Kidney (tissue), 14 donors: ENCODE data around the gene C3orf85. TPM values are rescaled to one million over a fixed set of nuclear protein-coding genes. Genes with fewer than 3 reads are reported as not detected.

Experiments used
- DNase-seq, 5 donors: peaks; one replicate each; pipeline ENCODE4 v3.0.0-alpha.2; 2013 to 2020
- FAIRE-seq: peaks from 2 replicates; lab custom pipeline; 2012; peaks lifted over from hg19 to GRCh38; lab: Jason Lieb, UNC
- H3K27ac ChIP-seq, 2 donors: one replicate each; pipeline ENCODE4 v1.7.0; 2013; ENCODE audit warnings: low read depth in 2 of 2, low read length in 2 of 2, inconsistent platforms in 1 of 2
- H3K27me3 ChIP-seq: one replicate; pipeline ENCODE4 v1.7.1; 2013; ENCODE audit warnings: low read length, inconsistent platforms; ENCODE audit not compliant: control insufficient read depth, insufficient read depth
- H3K36me3 ChIP-seq, 3 donors: one replicate each; pipeline versions ENCODE4 v1.7.0 to v1.7.1; 2013; ENCODE audit warnings: low read length in 3 of 3, control low read depth in 1 of 3, inconsistent platforms in 1 of 3; ENCODE audit not compliant: insufficient read depth in 3 of 3, control insufficient read depth in 2 of 3
- H3K4me1 ChIP-seq, 3 donors: one replicate each; pipeline versions ENCODE4 v1.7.0 to v1.7.1; 2013; ENCODE audit warnings: low read length in 3 of 3, inconsistent platforms in 1 of 3, low read depth in 1 of 3; ENCODE audit not compliant: control insufficient read depth in 2 of 3, insufficient read depth in 2 of 3
- H3K4me3 ChIP-seq, 3 donors: one replicate each; pipeline versions ENCODE4 v1.7.0 to v1.8.1; 2013; ENCODE audit warnings: low read length in 3 of 3, control low read depth in 1 of 3, inconsistent platforms in 1 of 3
- H3K9ac ChIP-seq, 3 donors: one replicate each; pipeline versions ENCODE4 v1.7.0 to v1.7.1; 2013; ENCODE audit warnings: low read length in 3 of 3, control low read depth in 1 of 3, inconsistent platforms in 1 of 3
- H3K9me3 ChIP-seq, 3 donors: one replicate each; pipeline versions ENCODE4 v1.7.0 to v1.7.1; 2013; ENCODE audit warnings: low read length in 3 of 3, control low read depth in 1 of 3, inconsistent platforms in 1 of 3; ENCODE audit not compliant: control insufficient read depth in 2 of 3, insufficient read depth in 1 of 3
- intact Hi-C: fragments of 100-400 bp; cut with DNase I; formaldehyde crosslinking; loops from one replicate; pipeline ENCODE4 v1.11.1; 2022
- polyA plus RNA-seq: library from polyadenylated mRNA; stranded (reverse); fragments of 350-450 nt; fragmentation: Illumina TruSeq; extraction: RNeasy Lipid Tissue Mini Kit (QIAGEN cat#74804); gene quantifications from one replicate; pipeline ENCODE4 v1.2.3, GENCODE V29; 2014; ENCODE audit warnings: low read depth, low replicate concordance; ENCODE audit not compliant: insufficient read depth
- total RNA-seq: library from RNA; stranded (reverse); fragmentation: NEBNext Ultra II Directional; extraction: Animal tissue kit (Norgen Biotek cat#: 25700); gene quantifications from one replicate; pipeline ENCODE4 v1.2.1, GENCODE V29; 2021
- TF ChIP-seq, protein P1 (sequence below): IDR thresholded peaks from 3 replicates; pipeline ENCODE4 v1.5.1; 2012; ENCODE audit warnings: mild to moderate bottlenecking, moderate library complexity, borderline replicate concordance; ENCODE audit not compliant: insufficient read depth; ENCODE audit errors: extremely low read depth
- donor health status: control.
- donor health status: control.
- donor health status: control.
- donor health status: control.
- donor health status: control.
- donor health status: DM: yes; HTN: yes; CAD: no.
- donor health status: Normal renal cell carcinoma (clear cell type).

The C3orf85 gene
- total and polyA plus RNA-seq, 2 donors from 2014 or later: 40.4 TPM; not detected in 1

DNA sequence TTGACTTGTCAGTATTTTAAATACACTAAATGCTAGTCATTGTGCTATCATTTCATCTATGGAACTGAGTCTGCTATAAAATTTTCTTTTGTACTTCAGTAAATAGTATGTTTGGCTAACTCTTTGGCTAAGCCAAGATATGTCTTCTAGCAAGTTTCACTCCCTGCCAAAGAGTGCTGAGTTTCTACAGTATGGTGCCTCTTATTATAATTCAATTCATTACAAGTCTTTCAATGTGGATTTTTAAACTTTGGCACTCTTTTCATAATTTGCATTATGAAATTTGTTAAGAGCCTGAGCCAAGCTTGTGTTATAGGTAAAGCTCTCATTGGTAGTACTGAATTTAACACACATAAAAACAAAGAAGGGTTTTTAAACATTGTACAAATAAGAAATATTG lies 43.0 kb upstream of the C3orf85 start:
- Histone ChIP-seq H3K9ac (no peak overlapping the region), H3K9me3 (no peaks in the 10 kb centered on the region), H3K4me3 (no peak overlapping the region), H3K4me1 (no peaks in the 10 kb centered on the region), H3K27ac (no peak overlapping the region), H3K27me3 (no peaks in the 10 kb centered on the region), H3K36me3 (no peaks in the 10 kb centered on the region)
- FAIRE-seq: no peak
- intact Hi-C loops: no loop called here
- TF ChIP-seq, protein P1, sequence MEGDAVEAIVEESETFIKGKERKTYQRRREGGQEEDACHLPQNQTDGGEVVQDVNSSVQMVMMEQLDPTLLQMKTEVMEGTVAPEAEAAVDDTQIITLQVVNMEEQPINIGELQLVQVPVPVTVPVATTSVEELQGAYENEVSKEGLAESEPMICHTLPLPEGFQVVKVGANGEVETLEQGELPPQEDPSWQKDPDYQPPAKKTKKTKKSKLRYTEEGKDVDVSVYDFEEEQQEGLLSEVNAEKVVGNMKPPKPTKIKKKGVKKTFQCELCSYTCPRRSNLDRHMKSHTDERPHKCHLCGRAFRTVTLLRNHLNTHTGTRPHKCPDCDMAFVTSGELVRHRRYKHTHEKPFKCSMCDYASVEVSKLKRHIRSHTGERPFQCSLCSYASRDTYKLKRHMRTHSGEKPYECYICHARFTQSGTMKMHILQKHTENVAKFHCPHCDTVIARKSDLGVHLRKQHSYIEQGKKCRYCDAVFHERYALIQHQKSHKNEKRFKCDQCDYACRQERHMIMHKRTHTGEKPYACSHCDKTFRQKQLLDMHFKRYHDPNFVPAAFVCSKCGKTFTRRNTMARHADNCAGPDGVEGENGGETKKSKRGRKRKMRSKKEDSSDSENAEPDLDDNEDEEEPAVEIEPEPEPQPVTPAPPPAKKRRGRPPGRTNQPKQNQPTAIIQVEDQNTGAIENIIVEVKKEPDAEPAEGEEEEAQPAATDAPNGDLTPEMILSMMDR: no peak
- no peak for DNase-seq

DNA sequence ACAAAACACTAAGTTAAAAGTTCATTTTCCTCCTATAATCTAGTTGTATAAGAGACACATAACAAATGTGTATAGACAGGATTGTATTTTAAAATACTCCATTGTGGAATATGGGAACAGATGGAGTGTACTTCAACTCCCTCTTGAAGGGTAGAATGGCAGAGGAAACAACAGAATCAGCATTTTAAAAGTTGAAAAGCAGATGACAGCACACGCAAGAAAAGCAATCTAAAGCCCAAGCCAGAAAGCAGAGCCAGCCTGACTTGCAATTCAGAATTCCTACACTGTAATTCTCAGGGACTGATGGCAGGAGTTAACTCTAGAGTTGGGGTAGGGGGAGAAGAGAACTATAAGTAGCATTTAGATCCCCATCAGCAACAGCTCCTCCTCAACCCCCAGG lies 41.4 kb upstream of the C3orf85 start:
- no peak for FAIRE-seq
- DNase-seq: no peak
- Histone ChIP-seq H3K36me3 (no peaks in the 10 kb centered on the region), H3K9me3 (no peaks in the 10 kb centered on the region), H3K9ac (no peak overlapping the region), H3K27ac (no peak overlapping the region), H3K4me3 (no peak overlapping the region), H3K27me3 (no peaks in the 10 kb centered on the region), H3K4me1 (no peaks in the 10 kb centered on the region)
- intact Hi-C loops: no loop called here
- TF ChIP-seq, protein P1: no peak

DNA sequence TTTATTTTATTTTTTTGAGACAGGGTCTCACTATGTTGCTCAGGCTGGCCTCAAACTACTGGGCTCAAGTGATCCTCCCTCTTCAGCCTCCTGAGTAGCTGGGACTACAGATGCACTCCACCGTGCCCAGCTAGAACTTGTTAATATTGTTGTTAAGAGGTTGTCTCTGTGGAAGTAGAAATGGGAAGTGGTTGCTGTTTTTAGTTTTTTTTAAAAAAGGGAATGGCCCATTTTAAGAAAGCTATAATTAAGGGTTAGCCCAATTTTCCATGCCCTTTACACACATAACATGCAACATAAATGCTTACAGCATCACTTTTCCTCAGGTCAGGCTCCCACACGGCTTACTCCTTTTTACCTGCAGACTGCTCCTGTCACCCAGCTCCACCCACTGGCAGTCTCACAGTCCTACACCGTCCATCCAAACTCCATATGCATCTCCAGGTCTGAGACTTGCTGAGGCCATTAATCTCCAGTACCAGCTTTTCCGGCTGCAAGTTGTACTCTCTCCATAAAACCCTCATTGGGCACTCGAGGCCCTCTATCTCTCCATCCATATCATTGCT lies 38.4 kb upstream of the C3orf85 start:
- H3K4me3 ChIP-seq: no peak overlapping the region
- H3K36me3 ChIP-seq: no peaks in the 10 kb centered on the region
- DNase-seq (peak in 3 of 5 donors; percentile 33 to 43 (median 34)), FAIRE-seq (no peak)
- TF ChIP-seq, protein P1: peak; percentile 27
- intact Hi-C loops: no loop called here
- no peaks in the 10 kb centered on the region for H3K9me3 ChIP-seq
- H3K9ac ChIP-seq: no peak overlapping the region
- no peaks in the 10 kb centered on the region for H3K27me3 ChIP-seq
- no peak overlapping the region for H3K27ac ChIP-seq
- H3K4me1 ChIP-seq: no peaks in the 10 kb centered on the region

DNA sequence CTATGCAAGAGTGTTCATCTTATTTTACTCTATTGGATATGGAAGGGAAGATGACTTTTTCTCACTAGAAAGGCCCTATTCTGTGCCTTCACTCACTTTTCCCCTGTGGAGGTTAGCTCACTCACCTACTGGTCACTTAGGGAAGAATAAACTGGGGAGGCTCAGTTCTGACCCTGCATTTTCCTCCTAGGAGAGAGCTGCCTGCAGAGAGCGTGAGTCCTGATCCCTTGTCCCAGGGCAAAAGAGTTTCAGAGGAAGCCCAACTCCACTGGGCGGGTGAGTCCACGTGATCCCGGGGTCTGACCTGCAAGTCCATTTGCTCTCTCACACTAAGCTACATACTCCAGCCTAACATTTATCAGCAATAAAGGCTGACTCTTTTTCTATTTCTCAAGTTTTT lies 26.9 kb upstream of the C3orf85 start:
- H3K4me1 ChIP-seq: no peaks in the 10 kb centered on the region
- H3K27me3 ChIP-seq: no peaks in the 10 kb centered on the region
- H3K4me3 ChIP-seq: no peak overlapping the region
- no peak overlapping the region for H3K27ac ChIP-seq
- H3K9me3 ChIP-seq: no peaks in the 10 kb centered on the region
- TF ChIP-seq, protein P1: no peak
- DNase-seq (no peak), FAIRE-seq (no peak)
- H3K36me3 ChIP-seq: no peaks in the 10 kb centered on the region
- intact Hi-C loops: no loop called here
- H3K9ac ChIP-seq: no peak overlapping the region
